Measurements from ENCODE around the gene TUBB4B. TPM values are rescaled to one million over a fixed set of nuclear protein-coding genes. Genes with fewer than 3 reads are reported as not detected.
A peak's percentile ranks its signal among the peaks of the same experiment; 100 is the strongest.
"Not testable (repeated sequence)": the region's sequence is repeated elsewhere in the genome, so short reads cannot be mapped to it uniquely, and the experiment has no call there.

Gene TUBB4B
- total RNA-seq, 4 donors from 2014 or later, result 367 to 753 (median 540) TPM

GRCh38 chr9:137235424-137236237 lies 5.5 kb upstream of the TUBB4B start:
- intact Hi-C loops (cut with DNase I), result loop anchor here (10.0 kb wide), 1 partner anchor 51 kb away; the partner anchor contains the start of genes ANAPC2 and SSNA1
- H3K4me1 ChIP-seq, result peaks cover 16 to 53% (median 23%) of the 10 kb centered on the region in 3 donors

GRCh38 chr9:137236238-137236935 lies 4.7 kb upstream of the TUBB4B start:
- Histone ChIP-seq H3K27me3 (peaks cover 0 to 49% (median 0%) of the 10 kb centered on the region in 4 donors), H3K4me1 (peaks cover 16 to 53% (median 23%) of the 10 kb centered on the region in 3 donors), H3K4me3 (peak overlapping the region in 3 of 4 donors; percentile 7 to 40 (median 7)), H3K27ac (peak overlapping the region in 1 of 4 donors; percentile 39), H3K9me3 (no peaks in the 10 kb centered on the region), H3K36me3 (no peaks in the 10 kb centered on the region)
- intact Hi-C loops (cut with DNase I), result loop anchor here (10.0 kb wide), 1 partner anchor 52 kb away; the partner anchor contains the start of genes ANAPC2 and SSNA1
- 0% methylated on average over 4 of the region's 31 CpGs; no CpG with 5 or more reads in 1 of the 2 donors for WGBS, 2 donors
- no peak for TF ChIP-seq POLR2A (IDR thresholded peaks at IDR 0.05)
- peak; percentile 99 to 100 (median 100) for TF ChIP-seq CTCF (IDR thresholded peaks at IDR 0.05)
- no peak for DNase-seq

More at GRCh38 chr9:137235424-137236237, 5.5 kb upstream of the TUBB4B start:
- Histone ChIP-seq H3K36me3 (no peaks in the 10 kb centered on the region), H3K27ac (no peak overlapping the region), H3K4me3 (peak overlapping the region in 3 of 4 donors; percentile 7 to 40 (median 7)), H3K27me3 (peaks cover 0 to 57% (median 0%) of the 10 kb centered on the region in 4 donors), H3K9me3 (no peaks in the 10 kb centered on the region)
- no peak for TF ChIP-seq CTCF (IDR thresholded peaks at IDR 0.05)
- no peak for TF ChIP-seq POLR2A (IDR thresholded peaks at IDR 0.05)
- no peak for DNase-seq
- 67 to 80% methylated on average over 1 to 3 of the region's 35 CpGs for WGBS, 2 donors

GRCh38 chr9:137236936-137237421 lies 4.1 kb upstream of the TUBB4B start:
- no peak for DNase-seq
- peaks cover 0 to 4% (median 3%) of the 10 kb centered on the region in 3 donors for H3K36me3 ChIP-seq
- 63% methylated on average over 2 of the region's 11 CpGs; no CpG with 5 or more reads in 1 of the 2 donors for WGBS, 2 donors
- H3K27me3 ChIP-seq, result peaks cover 0 to 43% (median 0%) of the 10 kb centered on the region in 4 donors
- intact Hi-C loops (cut with DNase I), result loop anchor here (10.0 kb wide), 1 partner anchor 52 kb away; the partner anchor contains the start of genes ANAPC2 and SSNA1
- peaks cover 20 to 57% (median 23%) of the 10 kb centered on the region in 3 donors for H3K4me1 ChIP-seq
- peak overlapping the region in 1 of 4 donors; percentile 39 for H3K27ac ChIP-seq
- H3K4me3 ChIP-seq, result peak overlapping the region in 3 of 4 donors; percentile 7 to 40 (median 7)
- H3K9me3 ChIP-seq, result no peaks in the 10 kb centered on the region
- TF ChIP-seq CTCF (IDR thresholded peaks at IDR 0.05) (no peak), POLR2A (IDR thresholded peaks at IDR 0.05) (no peak)

- intact Hi-C loops (cut with DNase I), result loop anchor here (10.0 kb wide), 1 partner anchor 53 kb away; the partner anchor contains the start of genes ANAPC2 and SSNA1
- TF ChIP-seq POLR2A (IDR thresholded peaks at IDR 0.05) (no peak), CTCF (IDR thresholded peaks at IDR 0.05) (no peak)
- peak overlapping the region in 1 of 4 donors; percentile 16 for H3K27ac ChIP-seq
Observed at GRCh38 chr9:137237759-137238726, 3.0 kb upstream of the TUBB4B start.

GRCh38 chr9:137239541-137240200 lies 1.4 kb upstream of the TUBB4B start:
- intact Hi-C loops (cut with DNase I), result loop anchor here (10.0 kb wide), 1 partner anchor 55 kb away; the partner anchor contains the start of genes ANAPC2 and SSNA1

More at GRCh38 chr9:137237759-137238726, 3.0 kb upstream of the TUBB4B start:
- WGBS, 2 donors, result 58 to 84% methylated on average over 6 to 9 of the region's 13 CpGs
- H3K9me3 ChIP-seq, result no peaks in the 10 kb centered on the region
- no peak overlapping the region for H3K4me3 ChIP-seq
- no peak for DNase-seq
- H3K4me1 ChIP-seq, result peaks cover 29 to 68% (median 34%) of the 10 kb centered on the region in 3 donors
- H3K36me3 ChIP-seq, result peaks cover 5 to 15% (median 13%) of the 10 kb centered on the region in 3 donors
- peaks cover 0 to 32% (median 0%) of the 10 kb centered on the region in 4 donors for H3K27me3 ChIP-seq

More at GRCh38 chr9:137239541-137240200, 1.4 kb upstream of the TUBB4B start:
- 37 to 59% methylated on average over 21 of the region's 27 CpGs for WGBS, 2 donors
- Histone ChIP-seq H3K27ac (peak overlapping the region; percentile 94 to 100 (median 95)), H3K27me3 (peaks cover 0 to 16% (median 0%) of the 10 kb centered on the region in 4 donors), H3K4me1 (peaks cover 43 to 84% (median 43%) of the 10 kb centered on the region in 3 donors), H3K4me3 (peak overlapping the region; percentile 60 to 97 (median 83)), H3K36me3 (peaks cover 6 to 21% (median 21%) of the 10 kb centered on the region in 3 donors)
- not testable (repeated sequence) for DNase-seq, H3K9me3 ChIP-seq
